GM20000 (cell line): ENCODE results near the gene NAMPT.

Source experiments
- DNase-seq: peaks from one replicate; pipeline ENCODE4 v3.0.0; 2012; ENCODE audit warnings: low spot score
- TF ChIP-seq, protein P1 (sequence below): IDR thresholded peaks from 2 replicates; pipeline ENCODE4 v1.5.1; 2012; ENCODE audit warnings: mild to moderate bottlenecking, control low read depth; ENCODE audit errors: extremely low read depth, missing control alignments

NAMPT gene

GRCh38 chr7:106269254-106269961 is 15.4 kb downstream of the NAMPT start:
- TF ChIP-seq, protein P1, sequence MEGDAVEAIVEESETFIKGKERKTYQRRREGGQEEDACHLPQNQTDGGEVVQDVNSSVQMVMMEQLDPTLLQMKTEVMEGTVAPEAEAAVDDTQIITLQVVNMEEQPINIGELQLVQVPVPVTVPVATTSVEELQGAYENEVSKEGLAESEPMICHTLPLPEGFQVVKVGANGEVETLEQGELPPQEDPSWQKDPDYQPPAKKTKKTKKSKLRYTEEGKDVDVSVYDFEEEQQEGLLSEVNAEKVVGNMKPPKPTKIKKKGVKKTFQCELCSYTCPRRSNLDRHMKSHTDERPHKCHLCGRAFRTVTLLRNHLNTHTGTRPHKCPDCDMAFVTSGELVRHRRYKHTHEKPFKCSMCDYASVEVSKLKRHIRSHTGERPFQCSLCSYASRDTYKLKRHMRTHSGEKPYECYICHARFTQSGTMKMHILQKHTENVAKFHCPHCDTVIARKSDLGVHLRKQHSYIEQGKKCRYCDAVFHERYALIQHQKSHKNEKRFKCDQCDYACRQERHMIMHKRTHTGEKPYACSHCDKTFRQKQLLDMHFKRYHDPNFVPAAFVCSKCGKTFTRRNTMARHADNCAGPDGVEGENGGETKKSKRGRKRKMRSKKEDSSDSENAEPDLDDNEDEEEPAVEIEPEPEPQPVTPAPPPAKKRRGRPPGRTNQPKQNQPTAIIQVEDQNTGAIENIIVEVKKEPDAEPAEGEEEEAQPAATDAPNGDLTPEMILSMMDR: no peak
- no peak for DNase-seq

DNA sequence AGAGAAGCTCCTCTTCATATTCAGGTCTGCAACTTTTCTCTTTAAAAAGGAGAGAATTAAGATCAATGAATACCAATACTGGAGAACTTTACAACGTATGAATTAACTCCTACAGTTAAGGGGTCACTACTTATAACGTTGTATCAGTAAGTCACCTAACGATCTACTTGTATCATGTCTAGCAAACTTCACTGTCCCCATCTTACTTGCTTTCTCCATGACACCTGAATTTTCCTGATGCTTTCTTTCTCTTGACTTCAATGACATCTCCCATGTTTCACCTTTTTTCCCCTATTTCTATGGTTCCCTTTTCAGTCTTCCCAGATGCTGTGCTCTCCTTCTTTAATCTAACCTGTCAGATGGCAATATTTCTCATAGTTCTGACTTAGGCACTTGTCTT is 19.6 kb downstream of the NAMPT start:
- no peak for DNase-seq
- TF ChIP-seq, protein P1: no peak

- no peak for DNase-seq
- TF ChIP-seq, protein P1: no peak
These were observed 22.4 kb downstream of the NAMPT start for GRCh38 chr7:106262221-106262881.

GRCh38 chr7:106260136-106260561 is 24.6 kb downstream of the NAMPT start:
- no peak for DNase-seq

DNA sequence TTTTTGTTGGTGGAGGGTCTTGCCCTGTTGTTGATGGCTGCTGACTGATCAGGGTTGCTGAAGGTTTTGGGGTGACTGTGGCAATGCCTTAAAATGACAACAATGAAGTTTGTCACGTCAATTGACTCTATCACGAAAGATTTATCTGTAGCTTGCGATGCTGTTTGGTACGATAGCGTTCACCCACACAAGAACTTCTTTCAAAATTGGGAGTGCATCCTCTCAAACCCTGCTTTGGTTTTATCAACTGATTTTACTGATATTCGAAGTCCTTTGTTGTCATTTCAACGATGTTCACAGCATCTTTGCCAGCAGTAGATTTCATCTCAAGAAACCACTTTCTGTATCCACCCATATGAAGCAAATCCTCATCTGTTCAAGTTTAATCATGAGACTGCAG is 26.0 kb downstream of the NAMPT start:
- TF ChIP-seq, protein P1: no peak
- DNase-seq: no peak

More at GRCh38 chr7:106260136-106260561, 24.6 kb downstream of the NAMPT start:
- TF ChIP-seq, protein P1: no peak

DNA sequence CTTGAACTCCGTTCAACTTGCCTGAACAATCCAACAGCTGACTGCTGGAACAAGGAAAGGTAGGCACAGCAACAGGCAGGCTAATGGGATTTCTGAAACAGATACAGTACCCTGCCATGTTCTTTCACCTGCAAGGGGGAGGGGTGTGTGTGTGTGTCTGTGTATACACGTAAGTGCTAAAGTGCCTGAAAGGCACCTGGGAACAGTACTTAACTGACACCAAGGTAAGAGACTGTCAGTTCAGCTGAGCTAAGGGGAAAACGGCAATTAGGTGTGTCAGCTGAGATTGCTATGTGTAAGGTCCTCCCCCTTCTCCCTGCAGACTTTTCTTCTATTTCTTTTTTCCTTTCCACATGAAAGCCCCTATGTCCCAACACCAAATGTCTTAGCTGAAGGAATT is 27.0 kb downstream of the NAMPT start:
- TF ChIP-seq, protein P1: no peak
- DNase-seq: no peak

GRCh38 chr7:106256144-106256543 is 28.6 kb downstream of the NAMPT start:
- DNase-seq: no peak
- TF ChIP-seq, protein P1: no peak
